ENCODE results near the gene EXOSC2.

The EXOSC2 gene

GRCh38 chr9:130693426-130694191, at the start of gene EXOSC2:
TSS of gene EXOSC2 (plus strand) at chr9:130693780. CDS start at chr9:130693792, 12 bp downstream.
- DNase-seq = peak; percentile 99

- no peak for DNase-seq
These were observed 42.4 kb upstream of the EXOSC2 start for GRCh38 chr9:130651221-130651620.

DNA sequence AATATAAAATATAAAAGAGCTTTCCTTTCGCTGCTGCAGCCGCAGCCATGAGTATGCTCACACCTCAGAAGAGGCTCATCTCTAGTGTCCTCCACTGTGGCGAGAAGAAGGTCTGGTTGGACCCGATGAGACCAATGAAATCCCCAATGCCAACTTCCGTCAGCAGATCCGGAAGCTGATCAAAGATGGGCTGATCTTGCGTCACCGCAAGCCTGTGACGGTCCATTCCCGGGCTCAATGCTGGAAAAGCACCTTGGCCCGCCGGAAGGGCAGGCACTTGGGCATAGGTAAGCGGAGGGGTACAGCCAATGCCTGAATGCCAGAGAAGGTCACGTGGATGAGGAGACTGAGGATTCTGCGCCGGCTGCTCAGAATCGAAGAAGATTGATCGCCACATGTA, 41.8 kb upstream of the EXOSC2 start:
- DNase-seq = no peak

GRCh38 chr9:130654879-130655278, 38.7 kb upstream of the EXOSC2 start:
- no peak for DNase-seq

DNA sequence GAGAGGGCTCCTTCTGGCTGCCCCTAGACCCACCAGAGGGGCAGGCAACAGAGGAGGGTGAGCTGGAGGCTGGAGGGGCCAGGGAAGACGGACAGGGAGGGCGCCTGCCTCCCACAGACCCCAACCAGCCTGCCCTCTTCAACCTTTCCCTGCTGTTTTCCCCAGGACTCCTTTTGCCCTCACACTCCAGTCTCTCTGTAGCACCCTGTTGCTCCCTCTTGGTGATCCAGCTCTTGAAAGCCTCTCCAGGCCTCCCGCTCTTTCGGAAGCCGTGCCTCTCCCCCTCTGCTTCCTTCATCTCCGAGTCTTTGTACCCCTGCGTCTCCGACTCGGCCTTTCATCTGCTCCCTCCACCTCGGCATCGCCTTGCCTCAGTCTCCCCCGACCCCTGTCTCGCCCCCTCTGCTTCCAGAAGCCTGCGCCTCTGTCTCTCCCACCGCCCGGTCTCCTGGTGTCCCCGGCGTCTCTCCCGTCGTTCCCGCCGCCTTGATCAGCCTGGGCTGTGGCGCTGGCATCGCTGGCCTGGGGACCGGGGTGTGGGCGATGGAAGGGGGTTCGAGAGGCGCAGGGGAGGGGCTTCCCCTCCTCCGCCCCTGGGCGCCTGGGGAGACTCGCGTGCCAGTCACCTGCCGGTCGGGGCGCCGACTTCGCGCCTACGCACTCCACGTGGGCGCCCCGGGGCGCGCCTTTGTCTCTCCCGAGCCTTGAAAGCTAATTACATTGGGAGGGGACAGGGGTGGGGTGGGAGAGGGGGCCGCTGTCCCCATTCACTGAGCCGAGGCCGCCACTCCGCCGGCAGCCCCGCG, 34.5 kb upstream of the EXOSC2 start:
- no peak for DNase-seq

DNA sequence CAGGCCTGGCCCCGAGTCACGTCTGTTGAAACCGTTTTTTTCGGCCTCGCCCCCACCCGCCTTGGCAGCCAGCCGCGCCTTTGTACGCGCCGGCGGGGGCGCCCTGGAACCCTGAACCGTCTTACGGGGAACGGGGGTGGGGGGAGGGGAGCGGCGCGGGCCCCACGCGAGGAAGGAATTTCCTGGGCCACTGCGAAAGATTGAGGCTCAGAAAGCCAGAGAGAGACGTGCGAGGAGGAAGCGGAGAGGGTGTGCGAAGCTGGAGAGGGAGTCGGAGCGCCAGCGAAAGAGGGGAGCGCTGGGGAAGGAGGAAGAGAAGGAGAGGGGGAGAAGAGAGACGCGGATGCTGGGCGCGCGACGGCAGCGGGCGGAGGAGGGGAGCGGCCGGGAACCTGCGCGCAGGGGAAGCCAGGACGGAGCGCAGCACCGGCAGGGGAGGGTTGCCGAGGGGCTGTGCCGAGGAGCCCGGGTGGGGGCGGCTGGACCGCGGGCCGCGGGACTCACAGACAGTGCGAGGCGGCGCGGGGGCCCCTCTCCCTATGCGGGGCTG, 33.8 kb upstream of the EXOSC2 start:
- DNase-seq = peak; percentile 52

- DNase-seq = no peak
These were observed 33.3 kb upstream of the EXOSC2 start for GRCh38 chr9:130660326-130660682.

DNA sequence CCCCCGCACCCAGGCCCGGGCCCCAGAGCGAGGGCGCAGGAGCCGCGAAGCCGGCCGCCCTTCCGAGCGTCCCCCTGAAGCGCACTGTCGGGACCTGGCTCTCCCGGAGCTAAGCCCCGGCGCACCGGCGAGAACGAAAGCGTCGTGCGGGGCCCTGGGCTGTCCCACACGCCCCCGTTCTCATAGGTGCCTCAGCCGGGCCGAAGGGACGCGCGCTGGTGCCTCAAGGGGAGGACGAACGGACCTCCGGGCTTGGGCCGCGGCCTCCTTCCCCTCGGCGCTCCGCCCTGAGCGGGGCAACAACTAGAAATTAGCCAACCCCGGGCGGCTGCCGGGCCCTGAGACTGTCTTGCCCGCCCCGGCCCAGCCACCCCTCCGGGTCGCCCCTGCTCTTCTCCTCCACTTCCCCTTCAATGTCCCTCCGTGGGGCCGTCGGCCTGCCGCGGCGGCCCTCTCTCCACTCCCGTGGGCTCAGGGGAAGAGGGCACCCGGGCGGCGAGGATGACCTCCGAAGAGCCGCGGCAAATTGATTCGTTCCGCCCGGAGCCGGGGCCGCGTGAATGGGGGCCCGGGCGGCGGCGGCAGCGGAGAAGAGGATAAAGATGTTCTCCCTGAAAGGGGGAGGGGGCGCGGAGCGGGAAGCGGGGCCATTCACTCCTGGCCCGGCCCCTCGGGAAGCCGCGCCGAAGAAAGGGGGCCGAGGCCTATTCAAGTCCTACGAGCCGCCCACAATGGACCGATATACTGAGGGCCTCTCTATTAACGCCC, 32.7 kb upstream of the EXOSC2 start:
- DNase-seq = no peak

DNA sequence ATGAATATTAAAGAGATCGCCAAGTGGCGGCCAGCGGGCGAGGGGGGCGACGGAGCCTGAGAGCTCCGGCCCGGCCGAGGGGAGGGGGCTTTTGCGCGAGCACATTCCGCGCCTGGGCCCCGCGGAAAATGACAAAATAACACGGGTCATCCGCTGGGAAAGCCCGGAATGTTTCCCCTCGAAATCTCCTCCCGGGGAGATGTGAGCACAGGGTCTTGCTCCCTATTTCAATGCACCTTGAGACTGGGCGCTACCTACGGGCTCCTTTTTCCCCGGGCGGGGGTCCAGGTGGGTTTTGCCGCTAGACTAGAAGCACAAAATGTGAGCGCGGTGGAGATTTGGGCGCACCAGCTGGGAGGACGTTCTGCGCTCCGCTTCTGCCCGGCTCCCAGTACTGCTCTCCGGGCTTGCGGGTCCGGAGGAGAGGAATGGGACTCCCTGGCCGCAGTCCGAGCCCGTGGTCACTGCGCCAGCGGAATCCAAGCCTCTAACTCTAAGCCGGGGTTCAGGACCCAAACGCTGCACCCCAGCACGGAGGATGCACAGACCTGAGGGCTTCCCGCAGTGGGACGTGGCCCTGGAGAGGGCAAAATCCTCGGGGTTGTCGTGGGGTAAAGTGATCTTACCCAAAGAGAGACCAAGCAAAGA, 32.0 kb upstream of the EXOSC2 start:
- DNase-seq = no peak

- no peak for DNase-seq
These were observed 31.2 kb upstream of the EXOSC2 start for GRCh38 chr9:130662099-130662969.

- DNase-seq = no peak
These were observed 30.7 kb upstream of the EXOSC2 start for GRCh38 chr9:130662970-130663257.

DNA sequence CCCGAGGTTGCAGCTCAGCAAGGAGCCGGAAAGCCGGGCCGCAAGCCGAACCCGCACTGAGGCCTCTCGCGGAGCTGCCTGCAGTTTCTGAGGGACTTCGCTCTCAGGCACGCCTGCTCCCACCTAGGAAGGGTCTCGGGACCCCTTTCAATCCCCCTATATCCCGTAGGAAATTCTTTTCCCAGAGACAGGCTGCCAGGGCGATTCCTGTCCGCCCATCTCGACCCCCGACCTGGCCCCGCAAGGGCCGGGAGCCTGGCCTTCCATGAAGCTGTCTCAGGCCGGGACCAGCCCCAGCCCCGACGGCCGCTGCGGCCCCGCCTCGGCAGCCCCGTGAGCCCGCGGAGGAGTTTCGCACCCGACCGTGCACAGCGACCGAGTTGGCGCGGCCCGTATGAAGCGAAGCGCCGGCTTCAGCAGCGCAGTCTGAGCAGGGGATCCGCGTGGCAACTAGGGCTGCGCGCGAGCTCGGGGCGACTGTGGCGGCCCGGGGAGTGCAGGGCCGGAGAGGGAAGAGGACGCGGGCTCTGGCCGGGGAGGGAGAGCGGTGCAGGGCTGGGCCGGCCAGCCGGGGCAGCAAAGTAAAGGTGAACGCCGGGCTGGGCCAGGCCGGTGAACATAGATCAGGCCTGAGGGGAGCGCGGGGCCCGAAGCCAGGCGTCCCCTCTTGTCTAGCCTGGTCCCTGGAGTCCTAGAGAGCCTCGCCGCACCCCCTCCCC, 30.2 kb upstream of the EXOSC2 start:
- DNase-seq = no peak

GRCh38 chr9:130663977-130664250, 29.7 kb upstream of the EXOSC2 start:
- DNase-seq = peak; percentile 50

DNA sequence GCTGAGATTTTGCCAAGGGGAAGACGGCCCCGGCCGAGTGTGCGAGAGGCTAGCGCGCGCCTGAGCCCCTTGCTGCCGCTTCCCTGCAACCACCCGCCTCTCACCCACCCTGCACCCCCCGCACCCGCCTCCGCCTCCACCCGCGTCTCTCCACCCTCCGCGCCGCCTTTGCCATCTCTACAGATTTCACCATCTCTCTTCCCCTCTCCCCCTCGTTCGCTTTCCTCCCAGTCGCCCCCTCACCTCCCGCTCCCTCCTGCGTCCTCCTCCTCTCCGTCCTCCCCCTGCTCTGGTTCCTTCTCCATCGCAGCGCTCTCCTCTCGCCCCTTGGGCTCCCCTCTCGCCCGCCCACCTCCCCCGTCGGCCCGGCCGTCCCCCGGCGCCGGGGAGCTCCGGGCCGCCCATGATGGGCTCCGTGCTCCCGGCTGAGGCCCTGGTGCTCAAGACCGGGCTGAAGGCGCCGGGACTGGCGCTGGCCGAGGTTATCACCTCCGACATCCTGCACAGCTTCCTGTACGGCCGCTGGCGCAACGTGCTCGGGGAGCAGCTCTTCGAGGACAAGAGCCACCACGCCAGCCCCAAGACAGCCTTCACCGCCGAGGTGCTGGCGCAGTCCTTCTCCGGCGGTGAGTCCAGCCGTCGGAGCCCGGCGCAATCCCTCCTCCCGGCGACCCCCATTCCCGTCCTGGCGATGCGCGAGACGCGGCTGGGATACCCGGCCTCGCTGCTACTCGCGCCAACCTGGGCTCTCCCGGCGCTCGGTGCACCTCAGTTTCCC, 29.1 kb upstream of the EXOSC2 start, which contains the start of gene PRDM12:
TSS of gene PRDM12 (plus strand) at position 344 of the 778 bp plus-strand sequence. CDS start at position 404, 60 bp downstream.
- DNase-seq = peak; percentile 50

GRCh38 chr9:130665029-130665430, 28.6 kb upstream of the EXOSC2 start:
- DNase-seq = no peak

GRCh38 chr9:130665431-130666392, 27.9 kb upstream of the EXOSC2 start:
- DNase-seq = no peak

DNA sequence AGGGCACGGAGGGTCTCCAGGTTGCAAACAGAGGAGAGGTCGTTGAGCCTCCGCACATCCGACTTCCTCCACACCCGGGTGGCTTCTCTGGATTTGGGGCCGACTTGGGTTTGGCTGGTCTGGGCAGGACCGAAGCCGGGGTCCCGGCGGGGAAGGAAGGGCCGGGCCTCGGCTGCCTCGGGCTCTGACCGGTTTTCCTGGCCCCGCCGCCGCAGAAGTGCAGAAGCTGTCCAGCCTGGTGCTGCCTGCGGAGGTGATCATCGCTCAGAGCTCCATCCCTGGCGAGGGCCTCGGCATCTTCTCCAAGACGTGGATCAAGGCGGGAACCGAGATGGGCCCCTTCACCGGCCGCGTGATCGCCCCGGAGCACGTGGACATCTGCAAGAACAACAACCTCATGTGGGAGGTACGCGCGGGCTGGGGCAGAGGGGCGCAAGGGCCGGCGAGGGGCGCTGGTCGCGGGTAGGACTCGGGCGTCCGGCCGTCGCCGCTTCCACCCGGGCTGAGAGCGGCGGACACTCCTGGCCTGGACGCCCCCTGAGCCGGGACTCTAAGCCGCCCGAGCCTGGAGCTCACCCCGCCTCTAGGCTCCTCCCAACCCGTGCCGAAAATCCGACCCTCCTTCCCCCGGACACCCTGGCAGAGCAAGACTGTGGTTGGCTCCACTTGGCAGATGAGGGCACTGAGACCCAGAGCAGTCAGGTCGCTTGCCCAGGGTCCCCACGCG, 27.0 kb upstream of the EXOSC2 start:
- no peak for DNase-seq

DNA sequence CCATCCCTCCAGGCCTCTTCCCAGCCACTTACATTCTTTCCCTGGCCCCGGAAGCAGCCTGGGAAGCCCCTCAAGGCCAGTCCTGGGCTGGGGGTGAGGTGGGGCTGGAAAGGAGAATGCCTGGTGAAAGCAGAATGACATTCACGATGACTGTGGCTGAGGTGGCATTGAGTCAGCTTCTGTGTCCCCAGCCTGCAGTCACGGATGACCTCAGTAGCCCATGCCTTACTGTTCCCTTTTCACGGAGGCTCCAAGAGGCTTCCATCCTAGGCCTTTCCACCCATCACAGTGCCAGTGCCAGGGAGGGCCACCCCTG, 26.5 kb upstream of the EXOSC2 start:
- DNase-seq = no peak

GRCh38 chr9:130668196-130668595, 25.4 kb upstream of the EXOSC2 start:
- no peak for DNase-seq

All from NCI-H2171 treated with DMSO at 0.1 percent for 48 hours (cell line).